GM18870 (cell line): ENCODE measurements around the gene CD47.

Source experiments
- ATAC-seq: cut with Tn5 transposase; IDR thresholded peaks from one replicate; pipeline ENCODE4 v1.9.1; 2021; ENCODE audit warnings: moderate library complexity; ENCODE audit not compliant: unreplicated experiment

The CD47 gene

GRCh38 chr3:108117241-108117775 lies 26.5 kb upstream of the CD47 start:
- ATAC-seq = no peak

- ATAC-seq = no peak
Measured at GRCh38 chr3:108114423-108115065, 23.7 kb upstream of the CD47 start.

- no peak for ATAC-seq
Measured at GRCh38 chr3:108113975-108114374, 23.1 kb upstream of the CD47 start.

- ATAC-seq = no peak
Measured at GRCh38 chr3:108110934-108111333, 20.1 kb upstream of the CD47 start.

- no peak for ATAC-seq
Measured at GRCh38 chr3:108108416-108108815, 17.6 kb upstream of the CD47 start.

GRCh38 chr3:108106449-108106848 lies 15.6 kb upstream of the CD47 start:
- ATAC-seq = no peak

- ATAC-seq = no peak
Measured at GRCh38 chr3:108106031-108106430, 15.2 kb upstream of the CD47 start.

GRCh38 chr3:108103886-108104797 lies 13.3 kb upstream of the CD47 start:
- no peak for ATAC-seq

GRCh38 chr3:108103040-108103751 lies 12.4 kb upstream of the CD47 start:
- no peak for ATAC-seq

GRCh38 chr3:108102420-108103039 lies 11.7 kb upstream of the CD47 start:
- ATAC-seq = no peak

GRCh38 chr3:108100906-108101660 lies 10.3 kb upstream of the CD47 start:
- ATAC-seq = peak; percentile 97

GRCh38 chr3:108099679-108100428 lies 9.0 kb upstream of the CD47 start:
- no peak for ATAC-seq

GRCh38 chr3:108099244-108099643 lies 8.4 kb upstream of the CD47 start:
- ATAC-seq = no peak

GRCh38 chr3:108098003-108098370 lies 7.2 kb upstream of the CD47 start:
- ATAC-seq = no peak

- no peak for ATAC-seq
Measured at GRCh38 chr3:108097322-108098002, 6.6 kb upstream of the CD47 start.

- no peak for ATAC-seq
Measured at GRCh38 chr3:108096532-108097321, 5.9 kb upstream of the CD47 start.

GRCh38 chr3:108093616-108094015 lies 2.8 kb upstream of the CD47 start:
- ATAC-seq = no peak

GRCh38 chr3:108093021-108093420 lies 2.2 kb upstream of the CD47 start:
- no peak for ATAC-seq
